Tibial artery (tissue), 4 donors: ENCODE measurements around the gene MTFMT.

Source experiments
- DNase-seq, 2 donors: peaks; one replicate each; pipeline ENCODE4 v3.0.0-alpha.2; 2019
- H3K27ac ChIP-seq, 2 donors: fragments of 200-600 bp; sonication (generic) in 1 of 2; 1 replicate in 1 of 2; 2 replicates in 1 of 2; pipeline ENCODE4 v1.5.1; 2018 to 2019; ENCODE audit warnings: mild to moderate bottlenecking in 1 of 2
- H3K27me3 ChIP-seq, 2 donors: fragments of 200-600 bp; sonication (generic) in 1 of 2; one replicate each; pipeline versions ENCODE4 v1.5.1 to v1.6.0; 2016 to 2019
- H3K36me3 ChIP-seq, 3 donors: fragments of 200-600 bp; sonication (generic) in 2 of 3; one replicate each; pipeline ENCODE4 v1.5.1; 2016 to 2019; ENCODE audit warnings: mild to moderate bottlenecking in 2 of 3
- H3K4me1 ChIP-seq, 4 donors: fragments of 200-600 bp; sonication (generic) in 2 of 4; 1 replicate in 3 of 4; 2 replicates in 1 of 4; pipeline ENCODE4 v1.5.1; 2016 to 2019
- H3K4me3 ChIP-seq, 2 donors: fragments of 200-600 bp; sonication (generic) in 1 of 2; 1 replicate in 1 of 2; 2 replicates in 1 of 2; pipeline ENCODE4 v1.5.1; 2018 to 2019; ENCODE audit warnings: mild to moderate bottlenecking in 2 of 2
- H3K9me3 ChIP-seq, 3 donors: fragments of 200-600 bp; sonication (generic) in 1 of 3; one replicate each; pipeline ENCODE4 v1.5.1; 2016 to 2019
- CTCF ChIP-seq, 2 experiments: fragments of 200-600 bp in 1 of 2; fragments of 450-650 bp in 1 of 2; IDR thresholded peaks; one replicate each; pipeline ENCODE4 v1.5.1; 2017 to 2019; ENCODE audit warnings: antibody characterized with exemption in 2 of 2, mild to moderate bottlenecking in 1 of 2, moderate library complexity in 1 of 2
- intact Hi-C: fragments of 100-400 bp; cut with DNase I; formaldehyde crosslinking; loops from one replicate; pipeline ENCODE4 v1.15.0; 2023; ENCODE audit warnings: low total_unique reads

MTFMT gene

GRCh38 chr15:65054333-65055200 is 25.1 kb upstream of the MTFMT start:
- Histone ChIP-seq H3K4me1 (peaks cover 0 to 89% (median 60%) of the 10 kb centered on the region in 4 donors), H3K4me3 (no peak overlapping the region), H3K27ac (peak overlapping the region; percentile 95 to 99), H3K9me3 (no peaks in the 10 kb centered on the region), H3K36me3 (peaks cover 62 to 73% (median 72%) of the 10 kb centered on the region in 3 donors), H3K27me3 (no peaks in the 10 kb centered on the region)
- intact Hi-C loops: no loop called here
- TF ChIP-seq CTCF (IDR thresholded peaks at IDR 0.05): peak; percentile 85 to 95
- peak; percentile 77 to 85 for DNase-seq

GRCh38 chr15:65052956-65053355 is 23.5 kb upstream of the MTFMT start:
- TF ChIP-seq CTCF (IDR thresholded peaks at IDR 0.05): no peak
- H3K4me1 ChIP-seq: peaks cover 0 to 89% (median 47%) of the 10 kb centered on the region in 4 donors
- no peak overlapping the region for H3K4me3 ChIP-seq
- peaks cover 48 to 58% (median 56%) of the 10 kb centered on the region in 3 donors for H3K36me3 ChIP-seq
- peak in 1 of 2 donors; percentile 11 for DNase-seq
- no peaks in the 10 kb centered on the region for H3K9me3 ChIP-seq
- intact Hi-C loops: loop anchor here (2.0 kb wide), 1 partner anchor 26 kb away; no protein-coding TSS in a partner anchor
- H3K27me3 ChIP-seq: no peaks in the 10 kb centered on the region
- H3K27ac ChIP-seq: peak overlapping the region; percentile 95 to 99

DNA sequence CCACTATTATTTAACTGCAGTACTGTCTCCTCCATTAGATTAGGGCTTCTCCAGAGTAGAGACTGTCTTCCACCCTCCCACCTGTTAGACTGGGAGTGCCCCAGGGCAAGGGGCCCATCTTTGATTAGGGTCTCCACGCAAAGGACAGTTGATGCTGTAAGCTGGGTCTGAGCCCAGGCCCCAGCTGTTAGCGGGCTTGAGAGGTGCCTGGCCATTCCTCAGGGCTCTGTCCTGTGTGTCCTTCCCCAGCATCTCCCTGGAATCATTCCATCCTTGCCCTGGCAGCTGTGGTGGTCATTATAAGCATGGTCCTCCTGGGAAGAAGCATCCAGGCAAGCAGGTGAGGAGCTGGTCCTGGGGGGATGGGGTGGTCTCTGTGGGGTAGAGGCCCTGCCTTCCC is 21.8 kb upstream of the MTFMT start:
- no peak for DNase-seq
- Histone ChIP-seq H3K9me3 (no peaks in the 10 kb centered on the region), H3K4me3 (no peak overlapping the region), H3K27me3 (no peaks in the 10 kb centered on the region), H3K36me3 (peaks cover 35 to 49% (median 43%) of the 10 kb centered on the region in 3 donors), H3K27ac (peak overlapping the region; percentile 39 to 59), H3K4me1 (peaks cover 0 to 73% (median 33%) of the 10 kb centered on the region in 4 donors)
- no peak for TF ChIP-seq CTCF (IDR thresholded peaks at IDR 0.05)
- intact Hi-C loops: no loop called here

- Histone ChIP-seq H3K9me3 (no peaks in the 10 kb centered on the region), H3K4me3 (no peak overlapping the region), H3K36me3 (peaks cover 38 to 51% (median 39%) of the 10 kb centered on the region in 3 donors), H3K27ac (peak overlapping the region; percentile 39 to 59), H3K27me3 (no peaks in the 10 kb centered on the region), H3K4me1 (peaks cover 0 to 63% (median 23%) of the 10 kb centered on the region in 4 donors)
- intact Hi-C loops: no loop called here
- no peak for TF ChIP-seq CTCF (IDR thresholded peaks at IDR 0.05)
- DNase-seq: no peak
These were observed 20.8 kb upstream of the MTFMT start for GRCh38 chr15:65050270-65050669.

- DNase-seq: peak; percentile 93
- intact Hi-C loops: no loop called here
- H3K9me3 ChIP-seq: no peaks in the 10 kb centered on the region
- H3K27me3 ChIP-seq: no peaks in the 10 kb centered on the region
- peak overlapping the region in 1 of 2 donors; percentile 38 for H3K4me3 ChIP-seq
- no peak for TF ChIP-seq CTCF (IDR thresholded peaks at IDR 0.05)
- H3K4me1 ChIP-seq: peaks cover 0 to 61% (median 15%) of the 10 kb centered on the region in 4 donors
- H3K36me3 ChIP-seq: peaks cover 35 to 48% (median 36%) of the 10 kb centered on the region in 3 donors
- peak overlapping the region; percentile 39 to 59 for H3K27ac ChIP-seq
These were observed 20.0 kb upstream of the MTFMT start for GRCh38 chr15:65049418-65049840.
